H1 (cell line): ENCODE results near the gene VSIR. TPM values are rescaled to one million over a fixed set of nuclear protein-coding genes. Genes with fewer than 3 reads are reported as not detected.

Experiments used
- CTCF ChIA-PET: fragments of 300-600 bp; sonication (Branson Sonifier 250); formaldehyde crosslinking; loops from one replicate; lab custom pipeline; 2021; ENCODE audit not compliant: partially characterized antibody; lab: Charles Lee
- POLR2A ChIA-PET: fragments of 300-600 bp; sonication (Branson Sonifier 250); formaldehyde crosslinking; loops from one replicate; lab custom pipeline; 2021; ENCODE audit warnings: inconsistent platforms; ENCODE audit not compliant: partially characterized antibody; lab: Charles Lee
- DNase-seq, 2 experiments: peaks; one replicate each; pipeline versions ENCODE4 v3.0.0 to v3.0.0-alpha.2; 2010 to 2022; ENCODE audit warnings: low spot score in 2 of 2, low read depth in 1 of 2, mixed read lengths in 1 of 2
- FAIRE-seq: peaks from 2 replicates; lab custom pipeline; 2011; peaks lifted over from hg19 to GRCh38; lab: Jason Lieb, UNC
- H2AFZ ChIP-seq: 2 replicates; pipeline ENCODE4 v1.8.1; 2012; ENCODE audit warnings: low read length, inconsistent platforms
- H2AK5ac ChIP-seq: 2 replicates; pipeline ENCODE4 v1.6.1; 2013; ENCODE audit warnings: low read depth, low read length
- H2BK120ac ChIP-seq: replicated peaks from 2 replicates; pipeline ENCODE3; 2013; ENCODE audit warnings: low read depth, low read length, inconsistent platforms
- H2BK12ac ChIP-seq: 2 replicates; pipeline ENCODE4 v1.6.1; 2013; ENCODE audit warnings: low read depth, low read length
- H2BK15ac ChIP-seq: 2 replicates; pipeline ENCODE4 v1.6.1; 2013; ENCODE audit warnings: low read length
- H2BK20ac ChIP-seq: 2 replicates; pipeline ENCODE4 v1.6.1; 2013; ENCODE audit warnings: low read length
- H2BK5ac ChIP-seq: 2 replicates; pipeline ENCODE4 v1.6.1; 2013; ENCODE audit warnings: low read depth, low read length
- H3K14ac ChIP-seq: 2 replicates; pipeline ENCODE4 v1.6.1; 2013; ENCODE audit warnings: inconsistent platforms; ENCODE audit not compliant: insufficient read length
- H3K18ac ChIP-seq: 2 replicates; pipeline ENCODE4 v1.6.1; 2013; ENCODE audit warnings: low read length; ENCODE audit errors: extremely low read depth
- H3K23ac ChIP-seq: 2 replicates; pipeline ENCODE4 v1.6.1; 2013; ENCODE audit warnings: inconsistent platforms; ENCODE audit not compliant: insufficient read length
- H3K23me2 ChIP-seq: 2 replicates; pipeline ENCODE4 v1.6.1; 2013; ENCODE audit warnings: low read depth, low read length
- H3K27ac ChIP-seq: 2 replicates; pipeline ENCODE4 v1.6.1; 2011; ENCODE audit warnings: low read depth, low read length, inconsistent platforms
- H3K27me3 ChIP-seq, 4 experiments: replicated peaks in 1 of 4; 1 replicate in 1 of 4; 2 replicates in 3 of 4; pipeline versions ENCODE4 v1.6.1 to v1.8.1; 2011 to 2013; ENCODE audit warnings: low read length in 3 of 4, mild to moderate bottlenecking in 3 of 4, inconsistent platforms in 2 of 4, mixed read lengths in 2 of 4, moderate library complexity in 1 of 4; ENCODE audit not compliant: control insufficient read depth in 3 of 4, insufficient read depth in 3 of 4; ENCODE audit errors: extremely low read depth in 1 of 4
- H3K36me3 ChIP-seq, 4 experiments: 2 replicates each; pipeline versions ENCODE4 v1.6.1 to v1.8.1; 2011 to 2013; ENCODE audit warnings: mild to moderate bottlenecking in 4 of 4, low read length in 3 of 4, moderate library complexity in 2 of 4, control low read depth in 1 of 4, inconsistent platforms in 1 of 4; ENCODE audit not compliant: insufficient read depth in 4 of 4, control insufficient read depth in 2 of 4
- H3K4ac ChIP-seq: replicated peaks from 2 replicates; pipeline ENCODE3; 2013; ENCODE audit warnings: low read length, low read depth, mixed read lengths, inconsistent platforms; ENCODE audit not compliant: insufficient read length
- H3K4me1 ChIP-seq, 4 experiments: replicated peaks in 1 of 4; 1 replicate in 1 of 4; 2 replicates in 3 of 4; pipeline versions ENCODE4 v1.6.1 to v1.8.1; 2011 to 2013; ENCODE audit warnings: low read length in 3 of 4, inconsistent platforms in 2 of 4, mixed read lengths in 1 of 4; ENCODE audit not compliant: insufficient read depth in 4 of 4, control insufficient read depth in 3 of 4
- H3K4me2 ChIP-seq, 2 experiments: 2 replicates each; pipeline versions ENCODE4 v1.6.1 to v1.8.1; 2011 to 2013; ENCODE audit warnings: low read depth in 2 of 2, low read length in 2 of 2, control low read depth in 1 of 2, inconsistent platforms in 1 of 2, mild to moderate bottlenecking in 1 of 2; ENCODE audit not compliant: insufficient read depth in 1 of 2
- H3K4me3 ChIP-seq, 4 experiments: fragments of 200-600, 300-600 bp in 1 of 4; sonication (generic), shearing (Covaris generic), sonication (Bioruptor Twin) in 1 of 4; 2 replicates each; pipeline versions ENCODE4 v1.5.1 to v1.8.1; 2011 to 2016; ENCODE audit warnings: low read length in 4 of 4, low read depth in 3 of 4, control low read depth in 2 of 4, inconsistent platforms in 2 of 4, mild to moderate bottlenecking in 2 of 4, mixed read lengths in 1 of 4, moderate library complexity in 1 of 4; ENCODE audit not compliant: insufficient read depth in 2 of 4; ENCODE audit errors: extremely low read depth in 1 of 4
- H3K56ac ChIP-seq: replicated peaks from 2 replicates; pipeline ENCODE3; 2013; ENCODE audit warnings: low read depth, mild to moderate bottlenecking, mixed read lengths, low read length, inconsistent platforms; ENCODE audit not compliant: insufficient read length
- H3K79me1 ChIP-seq: 2 replicates; pipeline ENCODE4 v1.6.1; 2013; ENCODE audit warnings: low read depth, low read length, control low read depth
- H3K79me2 ChIP-seq, 2 experiments: 2 replicates each; pipeline versions ENCODE4 v1.6.1 to v1.8.1; 2012 to 2013; ENCODE audit warnings: low read length in 2 of 2, mild to moderate bottlenecking in 2 of 2, inconsistent platforms in 1 of 2; ENCODE audit not compliant: insufficient read depth in 2 of 2, control insufficient read depth in 1 of 2
- H3K9ac ChIP-seq, 4 experiments: replicated peaks in 1 of 4; 1 replicate in 1 of 4; 2 replicates in 3 of 4; pipeline versions ENCODE4 v1.6.1 to v1.8.1; 2011 to 2013; ENCODE audit warnings: low read depth in 3 of 4, low read length in 3 of 4, control low read depth in 2 of 4, mild to moderate bottlenecking in 2 of 4, moderate library complexity in 2 of 4, inconsistent platforms in 1 of 4; ENCODE audit errors: extremely low read depth in 1 of 4
- H3K9me3 ChIP-seq, 2 experiments: 2 replicates each; pipeline versions ENCODE4 v1.6.1 to v1.8.1; 2012 to 2013; ENCODE audit warnings: mild to moderate bottlenecking in 2 of 2, moderate library complexity in 2 of 2, control low read depth in 1 of 2, inconsistent platforms in 1 of 2, low read depth in 1 of 2, low read length in 1 of 2, mixed read lengths in 1 of 2; ENCODE audit not compliant: insufficient read depth in 2 of 2
- H4K20me1 ChIP-seq, 2 experiments: replicated peaks in 1 of 2; 2 replicates each; pipeline versions ENCODE3 to v1.8.1; 2011 to 2013; ENCODE audit warnings: inconsistent platforms in 2 of 2, low read length in 2 of 2, mild to moderate bottlenecking in 1 of 2; ENCODE audit not compliant: insufficient read depth in 2 of 2, control insufficient read depth in 1 of 2
- H4K5ac ChIP-seq: 2 replicates; pipeline ENCODE4 v1.6.1; 2013; ENCODE audit warnings: low read length, low read depth, mixed read lengths, inconsistent platforms; ENCODE audit not compliant: insufficient read length
- H4K8ac ChIP-seq: 2 replicates; pipeline ENCODE4 v1.8.0; 2013; ENCODE audit warnings: mild to moderate bottlenecking, moderate library complexity, low read length, inconsistent platforms; ENCODE audit not compliant: insufficient read depth; ENCODE audit errors: extremely low read depth
- H4K91ac ChIP-seq: replicated peaks from 2 replicates; pipeline ENCODE3; 2013; ENCODE audit warnings: low read length, mixed read lengths, inconsistent platforms; ENCODE audit not compliant: insufficient read length
- CEBPB ChIP-seq: IDR thresholded peaks from 2 replicates; pipeline ENCODE4 v1.6.1; 2012; ENCODE audit warnings: low read depth, low read length
- EGR1 ChIP-seq: IDR thresholded peaks from 2 replicates; pipeline ENCODE4 v1.6.1; 2011; ENCODE audit warnings: low read depth, low read length, borderline replicate concordance
- KDM1A ChIP-seq: fragments of 200-600, 300-600 bp; sonication (generic); IDR thresholded peaks from 2 replicates; pipeline ENCODE4 v1.7.1; 2016; ENCODE audit warnings: mild to moderate bottlenecking, low read length, borderline replicate concordance
- MAFK ChIP-seq: IDR thresholded peaks from 2 replicates; pipeline ENCODE4 v1.6.1; 2012; ENCODE audit warnings: low read depth, mild to moderate bottlenecking, improper control_type of control experiment, low read length
- SP4 ChIP-seq: IDR thresholded peaks from 2 replicates; pipeline ENCODE4 v1.6.1; 2012; ENCODE audit warnings: low read length, inconsistent platforms
- TEAD4 ChIP-seq: IDR thresholded peaks from 2 replicates; pipeline ENCODE4 v1.6.1; 2012; ENCODE audit warnings: low read depth, low read length, inconsistent platforms, mixed read lengths
- WGBS, 2 experiments: shearing (Covaris generic) in 1 of 2; methylation state at CpG; one replicate each; pipeline versions ENCODE4 v1.1.6 to v1.1.7; 2013 to 2015; ENCODE audit warnings: low lambda C conversion rate in 2 of 2, mixed read lengths in 2 of 2, inconsistent platforms in 1 of 2, low coverage in 1 of 2, missing lambda C conversion rate in 1 of 2; ENCODE audit not compliant: insufficient replicate concordance in 2 of 2, insufficient coverage in 1 of 2, insufficient read length in 1 of 2; ENCODE audit errors: extremely low coverage in 1 of 2, missing lambda C conversion rate in 1 of 2; 5-methylcytosine and 5-hydroxymethylcytosine counted together
- polyA plus RNA-seq, 7 experiments: library from polyadenylated mRNA; depleted of rRNA in 3 of 7; stranded (reverse) in 5 of 7; unstranded in 2 of 7; fragments of >200 nt in 5 of 7; fragments of 200-250 nt in 2 of 7; gene quantifications; 1 replicate in 5 of 7; 2 replicates in 1 of 7; 4 replicates in 1 of 7; pipeline versions ENCODE4 v1.2.1 to v1.2.3, GENCODE V29; 2011 to 2013; ENCODE audit warnings: missing spikeins in 2 of 7, mixed read lengths in 2 of 7
- total RNA-seq: library from RNA; stranded (reverse); fragmentation: NEBNext Ultra II Directional; extraction: Animal tissue kit (Norgen Biotek cat#: 25700); gene quantifications from 2 replicates; pipeline ENCODE4 v1.2.1, GENCODE V29; 2021

VSIR gene
- total and polyA plus RNA-seq, 2 of the 8 experiments (the other 6 are each of a cell fraction or from before 2014, with no cell fraction given): 0.33 TPM; not detected in 1

DNA sequence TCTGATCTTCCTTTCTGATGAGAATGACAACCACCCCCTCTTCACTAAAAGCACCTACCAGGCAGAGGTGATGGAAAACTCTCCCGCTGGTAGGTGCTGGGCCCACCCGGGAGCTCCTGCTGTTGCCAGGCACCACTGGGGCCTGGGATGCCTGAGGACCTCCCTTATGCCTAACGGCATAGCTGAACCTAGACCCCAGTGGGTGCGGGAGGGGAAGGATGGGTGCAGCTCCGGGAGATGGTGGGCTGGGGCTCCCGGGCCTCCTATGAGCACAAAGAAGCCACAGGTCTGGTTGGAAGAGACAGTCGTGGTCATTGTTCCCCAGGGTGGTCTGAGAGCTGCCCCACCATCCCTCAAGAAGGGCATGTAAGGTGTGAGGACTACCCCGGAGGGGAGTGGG lies 15.6 kb upstream of the VSIR start:
- TF ChIP-seq EGR1 (no peak), KDM1A (no peak), CEBPB (no peak), MAFK (no peak), SP4 (no peak), TEAD4 (no peak)
- Histone ChIP-seq H3K14ac (no peak overlapping the region), H4K20me1 (no peaks in the 10 kb centered on the region), H4K8ac (no peak overlapping the region), H3K36me3 (no peaks in the 10 kb centered on the region), H3K23me2 (no peaks in the 10 kb centered on the region), H2BK15ac (no peak overlapping the region), H3K18ac (no peak overlapping the region), H3K4me3 (no peak overlapping the region), H2BK20ac (no peak overlapping the region), H3K79me1 (no peaks in the 10 kb centered on the region), H4K5ac (no peak overlapping the region), H3K9ac (no peak overlapping the region), H3K9me3 (no peaks in the 10 kb centered on the region), H4K91ac (no peak overlapping the region), H2AFZ (no peak overlapping the region), H3K4ac (no peak overlapping the region), H2BK5ac (no peak overlapping the region), H3K27me3 (no peaks in the 10 kb centered on the region), H3K79me2 (no peaks in the 10 kb centered on the region), H2BK120ac (no peak overlapping the region), H2BK12ac (no peak overlapping the region), H3K4me2 (no peak overlapping the region), H3K4me1 (no peaks in the 10 kb centered on the region), H2AK5ac (no peak overlapping the region), H3K56ac (no peak overlapping the region), H3K27ac (no peak overlapping the region), H3K23ac (no peak overlapping the region)
- ChIA-PET CTCF (interaction anchor here (0.5 to 0.9 kb wide), 3 partner anchors 16 to 34 kb away, joined by 3 read pairs; partner anchors contain the start of gene VSIR), POLR2A (no interaction called here)
- DNase-seq (no peak), FAIRE-seq (no peak)
- 90% methylated on average over 8 of the region's 8 CpGs; no CpG with 5 or more reads in 1 of the 2 experiments for WGBS, 2 experiments
